Suppressor macrophage treated with lipopolysaccharide for 1 hour (primary cell): ENCODE results near the gene DNPH1.
A peak's percentile ranks its signal among the peaks of the same experiment; 100 is the strongest.

Experiments
- DNase-seq, 3 donors: peaks; one replicate each; pipeline ENCODE4 v3.0.0-alpha.2; 2020 to 2022

The DNPH1 gene

GRCh38 chr6:43263314-43264178 lies 34.3 kb upstream of the DNPH1 start:
- DNase-seq = peak; percentile 82 to 92 (median 90)

- DNase-seq = no peak
Measured at GRCh38 chr6:43262780-43263313, 33.6 kb upstream of the DNPH1 start.

- DNase-seq = no peak
Measured at GRCh38 chr6:43262000-43262779, 32.9 kb upstream of the DNPH1 start.

GRCh38 chr6:43261198-43261597 lies 31.9 kb upstream of the DNPH1 start:
- no peak for DNase-seq

GRCh38 chr6:43260791-43261190 lies 31.5 kb upstream of the DNPH1 start:
- DNase-seq = no peak

- no peak for DNase-seq
Measured at GRCh38 chr6:43258807-43259686, 29.8 kb upstream of the DNPH1 start.

- no peak for DNase-seq
Measured at GRCh38 chr6:43258180-43258579, 28.9 kb upstream of the DNPH1 start.

GRCh38 chr6:43257367-43258145 lies 28.3 kb upstream of the DNPH1 start:
- peak; percentile 56 to 82 (median 76) for DNase-seq

GRCh38 chr6:43256670-43257366 lies 27.5 kb upstream of the DNPH1 start:
- no peak for DNase-seq

GRCh38 chr6:43255408-43256054 lies 26.2 kb upstream of the DNPH1 start:
- no peak for DNase-seq

- DNase-seq = no peak
Measured at GRCh38 chr6:43254846-43255245, 25.6 kb upstream of the DNPH1 start.

- peak; percentile 81 to 88 (median 86) for DNase-seq
Measured at GRCh38 chr6:43254138-43254817, 25.0 kb upstream of the DNPH1 start.

- no peak for DNase-seq
Measured at GRCh38 chr6:43253401-43253800, 24.1 kb upstream of the DNPH1 start.

- no peak for DNase-seq
Measured at GRCh38 chr6:43250992-43251373, 21.7 kb upstream of the DNPH1 start.

GRCh38 chr6:43248791-43249190 lies 19.5 kb upstream of the DNPH1 start:
- no peak for DNase-seq

GRCh38 chr6:43248101-43248500 lies 18.8 kb upstream of the DNPH1 start:
- no peak for DNase-seq

GRCh38 chr6:43247114-43247999 lies 18.1 kb upstream of the DNPH1 start:
- peak; percentile 60 to 78 (median 64) for DNase-seq

GRCh38 chr6:43246301-43247113 lies 17.2 kb upstream of the DNPH1 start:
- peak; percentile 14 to 45 (median 36) for DNase-seq
